ENCODE measurements around the gene CORIN.
"Not testable (repeated sequence)": the region's sequence is repeated elsewhere in the genome, so short reads cannot be mapped to it uniquely, and the experiment has no call there.

Gene CORIN

DNA sequence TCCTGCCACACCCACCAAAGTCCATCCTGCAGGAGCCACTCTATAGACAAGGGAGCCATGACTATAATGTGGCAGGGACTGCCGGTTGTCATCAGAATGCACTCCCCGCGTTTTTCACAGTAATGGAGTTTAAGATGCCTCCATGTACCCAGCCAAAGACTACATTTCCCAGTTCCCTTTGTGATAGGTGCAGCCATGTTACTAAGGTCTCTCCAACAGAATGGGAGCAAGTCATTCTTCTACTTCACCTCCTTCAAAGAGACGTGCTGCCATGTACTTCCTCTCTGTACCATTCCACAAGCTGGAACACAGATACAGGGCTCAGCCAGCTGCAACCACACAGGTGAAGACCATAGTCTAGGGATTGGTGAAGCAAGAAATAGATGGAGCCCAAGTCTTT lies 126.7 kb downstream of the CORIN start:
- WGBS, 2 experiments (ENCODE audit: insufficient coverage in 2 of 2) = 74 to 96% methylated on average over 4 of the region's 4 CpGs

GRCh38 chr4:47706352-47706751 lies 131.5 kb downstream of the CORIN start:
- H3K4me1 ChIP-seq (ENCODE audit: control insufficient read depth, insufficient read depth, low read length, poor library complexity, severe bottlenecking); H3K9me3 ChIP-seq (ENCODE audit: control insufficient read depth, low read length); H3K27ac ChIP-seq (ENCODE audit: low read depth, low read length, severe bottlenecking); H3K4me3 ChIP-seq (ENCODE audit: extremely low read depth, insufficient read depth, low read length, poor library complexity, severe bottlenecking); H3K36me3 ChIP-seq (ENCODE audit: control insufficient read depth, insufficient read depth, low read length): not testable (repeated sequence)
- WGBS, 2 experiments (ENCODE audit: insufficient coverage in 2 of 2) = 94 to 95% methylated on average over 13 of the region's 18 CpGs

More for the DNA sequence above, 126.7 kb downstream of the CORIN start:
- Histone ChIP-seq H3K4me3 (ENCODE audit: extremely low read depth, insufficient read depth, low read length, poor library complexity, severe bottlenecking) (no peak overlapping the region), H3K4me1 (ENCODE audit: control insufficient read depth, insufficient read depth, low read length, poor library complexity, severe bottlenecking) (no peaks in the 10 kb centered on the region), H3K27ac (ENCODE audit: low read depth, low read length, severe bottlenecking) (no peak overlapping the region), H3K36me3 (ENCODE audit: control insufficient read depth, insufficient read depth, low read length) (no peaks in the 10 kb centered on the region), H3K9me3 (ENCODE audit: control insufficient read depth, low read length) (no peaks in the 10 kb centered on the region)

- H3K9me3 ChIP-seq (ENCODE audit: control insufficient read depth, low read length) = no peaks in the 10 kb centered on the region
- no peaks in the 10 kb centered on the region for H3K4me1 ChIP-seq (ENCODE audit: control insufficient read depth, insufficient read depth, low read length, poor library complexity, severe bottlenecking)
- 72% methylated on average over 4 of the region's 7 CpGs; no CpG with 5 or more reads in 1 of the 2 experiments for WGBS, 2 experiments (ENCODE audit: insufficient coverage in 2 of 2)
- no peak overlapping the region for H3K27ac ChIP-seq (ENCODE audit: low read depth, low read length, severe bottlenecking)
- H3K36me3 ChIP-seq (ENCODE audit: control insufficient read depth, insufficient read depth, low read length) = no peaks in the 10 kb centered on the region
- H3K4me3 ChIP-seq (ENCODE audit: extremely low read depth, insufficient read depth, low read length, poor library complexity, severe bottlenecking) = no peak overlapping the region
Observed at GRCh38 chr4:47705326-47705981, 132.4 kb downstream of the CORIN start.

- Histone ChIP-seq H3K9me3 (ENCODE audit: control insufficient read depth, low read length) (no peaks in the 10 kb centered on the region), H3K4me1 (ENCODE audit: control insufficient read depth, insufficient read depth, low read length, poor library complexity, severe bottlenecking) (no peaks in the 10 kb centered on the region), H3K27ac (ENCODE audit: low read depth, low read length, severe bottlenecking) (no peak overlapping the region), H3K4me3 (ENCODE audit: extremely low read depth, insufficient read depth, low read length, poor library complexity, severe bottlenecking) (no peak overlapping the region), H3K36me3 (ENCODE audit: control insufficient read depth, insufficient read depth, low read length) (no peaks in the 10 kb centered on the region)
- WGBS, 2 experiments (ENCODE audit: insufficient coverage in 2 of 2) = 43 to 47% methylated on average over 9 of the region's 11 CpGs
Observed at GRCh38 chr4:47704693-47705325, 133.1 kb downstream of the CORIN start.

DNA sequence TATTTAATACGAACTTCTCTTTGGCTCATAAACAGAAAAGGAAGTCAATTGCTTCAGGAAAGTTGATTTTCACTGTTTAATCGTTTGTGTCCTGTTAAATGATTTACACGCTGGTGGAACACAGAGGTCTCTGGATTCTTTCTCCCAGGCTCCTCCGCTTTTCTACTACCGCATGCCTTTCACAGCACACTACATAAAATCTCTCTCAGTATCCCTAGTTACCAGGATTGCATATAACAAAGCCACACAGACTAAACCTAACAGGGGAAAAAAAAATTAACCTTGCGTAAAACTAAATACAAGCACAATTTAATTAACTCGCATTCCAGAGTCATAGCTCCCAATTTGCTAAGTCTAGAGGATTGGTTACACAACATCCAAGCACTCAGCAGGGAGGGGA lies 133.9 kb downstream of the CORIN start:
- no peaks in the 10 kb centered on the region for H3K9me3 ChIP-seq (ENCODE audit: control insufficient read depth, low read length)
- H3K4me1 ChIP-seq (ENCODE audit: control insufficient read depth, insufficient read depth, low read length, poor library complexity, severe bottlenecking) = no peaks in the 10 kb centered on the region
- H3K36me3 ChIP-seq (ENCODE audit: control insufficient read depth, insufficient read depth, low read length) = no peaks in the 10 kb centered on the region
- WGBS, 2 experiments (ENCODE audit: insufficient coverage in 2 of 2) = 85 to 90% methylated on average over 4 to 7 of the region's 7 CpGs
- peak overlapping the region; percentile 46 for H3K27ac ChIP-seq (ENCODE audit: low read depth, low read length, severe bottlenecking)
- H3K4me3 ChIP-seq (ENCODE audit: extremely low read depth, insufficient read depth, low read length, poor library complexity, severe bottlenecking) = no peak overlapping the region

- 74 to 83% methylated on average over 3 to 5 of the region's 5 CpGs for WGBS, 2 experiments (ENCODE audit: insufficient coverage in 2 of 2)
- H3K36me3 ChIP-seq (ENCODE audit: control insufficient read depth, insufficient read depth, low read length) = no peaks in the 10 kb centered on the region
Observed at GRCh38 chr4:47703008-47703407, 134.9 kb downstream of the CORIN start.

GRCh38 chr4:47701286-47701685 lies 136.6 kb downstream of the CORIN start:
- no peaks in the 10 kb centered on the region for H3K36me3 ChIP-seq (ENCODE audit: control insufficient read depth, insufficient read depth, low read length)
- H3K4me3 ChIP-seq (ENCODE audit: extremely low read depth, insufficient read depth, low read length, poor library complexity, severe bottlenecking) = no peak overlapping the region
- H3K9me3 ChIP-seq (ENCODE audit: control insufficient read depth, low read length) = no peaks in the 10 kb centered on the region
- no peaks in the 10 kb centered on the region for H3K4me1 ChIP-seq (ENCODE audit: control insufficient read depth, insufficient read depth, low read length, poor library complexity, severe bottlenecking)
- H3K27ac ChIP-seq (ENCODE audit: low read depth, low read length, severe bottlenecking) = no peak overlapping the region

More at GRCh38 chr4:47703008-47703407, 134.9 kb downstream of the CORIN start:
- H3K9me3 ChIP-seq (ENCODE audit: control insufficient read depth, low read length) = no peaks in the 10 kb centered on the region
- H3K4me3 ChIP-seq (ENCODE audit: extremely low read depth, insufficient read depth, low read length, poor library complexity, severe bottlenecking) = no peak overlapping the region
- H3K4me1 ChIP-seq (ENCODE audit: control insufficient read depth, insufficient read depth, low read length, poor library complexity, severe bottlenecking) = no peaks in the 10 kb centered on the region
- H3K27ac ChIP-seq (ENCODE audit: low read depth, low read length, severe bottlenecking) = no peak overlapping the region

DNA sequence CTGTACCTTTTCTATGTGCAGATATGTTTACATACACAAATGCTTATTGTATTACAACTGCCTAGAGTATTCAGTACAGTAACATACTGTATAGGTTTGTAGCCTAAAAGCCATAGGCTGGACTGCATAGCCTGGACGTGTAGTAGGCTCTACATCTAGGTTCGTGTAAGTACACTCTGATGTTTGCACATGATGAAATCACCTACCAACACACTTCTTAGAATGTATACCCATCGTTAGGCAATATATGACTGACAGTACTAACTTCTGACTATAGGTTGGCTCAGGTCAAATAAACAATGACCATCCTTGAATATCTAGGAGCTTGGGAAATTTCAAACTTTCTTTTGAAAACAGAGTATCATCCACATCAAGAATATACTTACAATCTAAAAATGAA lies 139.0 kb downstream of the CORIN start:
- no peak overlapping the region for H3K27ac ChIP-seq (ENCODE audit: low read depth, low read length, severe bottlenecking)

GRCh38 chr4:47696823-47697222 lies 141.0 kb downstream of the CORIN start:
- Histone ChIP-seq H3K9me3 (ENCODE audit: control insufficient read depth, low read length) (no peaks in the 10 kb centered on the region), H3K4me3 (ENCODE audit: extremely low read depth, insufficient read depth, low read length, poor library complexity, severe bottlenecking) (no peak overlapping the region), H3K4me1 (ENCODE audit: control insufficient read depth, insufficient read depth, low read length, poor library complexity, severe bottlenecking) (no peaks in the 10 kb centered on the region), H3K36me3 (ENCODE audit: control insufficient read depth, insufficient read depth, low read length) (no peaks in the 10 kb centered on the region), H3K27ac (ENCODE audit: low read depth, low read length, severe bottlenecking) (no peak overlapping the region)
- 94 to 95% methylated on average over 2 of the region's 6 CpGs for WGBS, 2 experiments (ENCODE audit: insufficient coverage in 2 of 2)

More for the DNA sequence above, 139.0 kb downstream of the CORIN start:
- Histone ChIP-seq H3K9me3 (ENCODE audit: control insufficient read depth, low read length) (no peaks in the 10 kb centered on the region), H3K36me3 (ENCODE audit: control insufficient read depth, insufficient read depth, low read length) (no peaks in the 10 kb centered on the region), H3K4me1 (ENCODE audit: control insufficient read depth, insufficient read depth, low read length, poor library complexity, severe bottlenecking) (no peaks in the 10 kb centered on the region), H3K4me3 (ENCODE audit: extremely low read depth, insufficient read depth, low read length, poor library complexity, severe bottlenecking) (no peak overlapping the region)
- WGBS, 2 experiments (ENCODE audit: insufficient coverage in 2 of 2) = 60% methylated on average over 1 of the region's 3 CpGs; no CpG with 5 or more reads in 1 of the 2 experiments

DNA sequence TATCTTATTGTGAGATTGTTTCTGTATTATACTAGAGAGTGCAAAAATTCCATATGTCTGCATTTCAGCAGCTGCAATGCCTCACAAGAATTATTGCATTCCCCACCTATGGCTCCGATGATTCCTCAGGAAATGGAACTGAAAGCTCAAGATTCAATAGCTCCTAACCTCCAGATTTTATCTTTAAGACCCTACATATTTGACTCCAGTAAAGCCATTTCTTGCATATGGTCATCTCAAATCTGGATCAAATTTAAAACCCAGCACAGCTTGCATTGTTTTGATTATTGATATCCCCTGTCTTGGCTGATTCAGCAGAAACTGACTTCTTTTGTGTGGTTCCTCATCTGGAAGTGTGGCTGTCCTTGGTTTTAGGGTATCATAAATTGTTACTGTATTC lies 142.6 kb downstream of the CORIN start:
- Histone ChIP-seq H3K4me3 (ENCODE audit: extremely low read depth, insufficient read depth, low read length, poor library complexity, severe bottlenecking) (no peak overlapping the region), H3K36me3 (ENCODE audit: control insufficient read depth, insufficient read depth, low read length) (no peaks in the 10 kb centered on the region), H3K4me1 (ENCODE audit: control insufficient read depth, insufficient read depth, low read length, poor library complexity, severe bottlenecking) (no peaks in the 10 kb centered on the region), H3K9me3 (ENCODE audit: control insufficient read depth, low read length) (no peaks in the 10 kb centered on the region), H3K27ac (ENCODE audit: low read depth, low read length, severe bottlenecking) (no peak overlapping the region)
- WGBS, 2 experiments (ENCODE audit: insufficient coverage in 2 of 2) = 79 to 100% methylated on average over 1 of the region's 1 CpG

- Histone ChIP-seq H3K27ac (ENCODE audit: low read depth, low read length, severe bottlenecking) (no peak overlapping the region), H3K4me3 (ENCODE audit: extremely low read depth, insufficient read depth, low read length, poor library complexity, severe bottlenecking) (no peak overlapping the region), H3K9me3 (ENCODE audit: control insufficient read depth, low read length) (no peaks in the 10 kb centered on the region), H3K36me3 (ENCODE audit: control insufficient read depth, insufficient read depth, low read length) (no peaks in the 10 kb centered on the region), H3K4me1 (ENCODE audit: control insufficient read depth, insufficient read depth, low read length, poor library complexity, severe bottlenecking) (no peaks in the 10 kb centered on the region)
- WGBS, 2 experiments (ENCODE audit: insufficient coverage in 2 of 2) = 100% methylated on average over 1 of the region's 1 CpG
Observed at GRCh38 chr4:47694322-47694721, 143.5 kb downstream of the CORIN start.
